Bone marrow (tissue), 2 donors: ENCODE measurements around the gene AHCYL1.

Source experiments
- DNase-seq, 2 donors: peaks; one replicate each; lab custom pipeline; 2025; lab: John Stamatoyannopoulos, UW

The AHCYL1 gene

GRCh38 chr1:110062612-110063011 lies 78.0 kb downstream of the AHCYL1 start:
- no peak for DNase-seq

- DNase-seq = no peak
These were observed 79.2 kb downstream of the AHCYL1 start for GRCh38 chr1:110063781-110064180.

GRCh38 chr1:110064576-110065337 lies 80.2 kb downstream of the AHCYL1 start:
- no peak for DNase-seq

GRCh38 chr1:110065841-110066240 lies 81.3 kb downstream of the AHCYL1 start:
- DNase-seq = no peak

- no peak for DNase-seq
These were observed 82.9 kb downstream of the AHCYL1 start for GRCh38 chr1:110067479-110067892.

GRCh38 chr1:110067893-110068645 lies 83.5 kb downstream of the AHCYL1 start:
- DNase-seq = no peak

GRCh38 chr1:110068646-110069403 lies 84.3 kb downstream of the AHCYL1 start:
- peak in 1 of 2 donors; percentile 39 for DNase-seq

- DNase-seq = peak in 1 of 2 donors; percentile 58
These were observed 85.1 kb downstream of the AHCYL1 start for GRCh38 chr1:110069404-110070281.

- no peak for DNase-seq
These were observed 85.7 kb downstream of the AHCYL1 start for GRCh38 chr1:110070282-110070669.

- DNase-seq = no peak
These were observed 86.2 kb downstream of the AHCYL1 start, which contains the start of gene ALX3 for GRCh38 chr1:110070671-110071242. Gene ALX3 (minus strand): TSS chr1:110070672. CDS start chr1:110070612, 60 bp downstream.
